HG03439 (cell line): Measurements from ENCODE around the gene FOXN3.
"Not testable (repeated sequence)": the region's sequence is repeated elsewhere in the genome, so short reads cannot be mapped to it uniquely, and the experiment has no call there.

Experiments used
- ATAC-seq: cut with Tn5 transposase; IDR thresholded peaks from one replicate; pipeline ENCODE4 v1.9.1; 2021; ENCODE audit warnings: mild to moderate bottlenecking, moderate library complexity; ENCODE audit not compliant: unreplicated experiment

The FOXN3 gene

GRCh38 chr14:89141862-89142261, 275.2 kb downstream of the FOXN3 start:
- ATAC-seq: no peak

DNA sequence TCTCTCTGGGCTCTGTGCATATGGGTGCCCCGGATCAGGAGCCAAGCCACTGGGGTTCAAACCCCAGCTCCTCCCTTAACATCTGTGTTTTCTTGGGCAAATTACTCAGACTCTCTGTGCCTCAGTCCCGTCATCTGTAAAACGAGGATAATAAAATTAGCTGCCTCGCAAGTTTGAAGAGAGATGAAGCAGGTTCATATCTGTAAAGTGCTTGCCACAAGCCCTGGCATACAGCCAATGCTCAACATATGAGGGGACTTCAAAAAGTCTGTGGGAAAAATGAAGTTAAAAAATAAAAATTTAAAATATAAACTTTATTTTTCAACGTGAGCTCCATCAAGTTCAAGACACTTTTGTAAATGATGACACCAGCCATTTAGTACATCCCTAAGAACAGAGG, 276.7 kb downstream of the FOXN3 start:
- ATAC-seq: no peak

- no peak for ATAC-seq
These were observed 277.4 kb downstream of the FOXN3 start for GRCh38 chr14:89139404-89140247.

DNA sequence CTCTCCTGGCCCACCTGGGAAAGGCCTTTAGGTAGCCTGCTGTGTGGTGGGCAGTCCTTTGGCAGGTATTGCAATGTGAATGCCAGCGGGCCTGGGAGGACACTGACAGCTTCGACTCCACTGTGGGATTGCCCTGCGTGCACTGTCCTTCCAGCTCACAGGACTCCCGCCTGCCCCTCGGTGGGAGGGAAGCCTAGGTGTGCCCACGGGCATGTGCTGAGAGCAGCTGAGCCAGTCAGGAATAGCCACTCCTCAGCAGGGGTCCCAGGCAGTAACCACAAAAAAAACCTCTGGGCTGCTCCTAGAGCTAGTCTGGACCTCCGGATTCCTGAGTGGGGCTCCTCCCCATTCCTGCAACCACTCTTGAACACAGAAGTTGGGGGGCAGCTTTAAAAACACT, 278.2 kb downstream of the FOXN3 start:
- ATAC-seq: no peak

DNA sequence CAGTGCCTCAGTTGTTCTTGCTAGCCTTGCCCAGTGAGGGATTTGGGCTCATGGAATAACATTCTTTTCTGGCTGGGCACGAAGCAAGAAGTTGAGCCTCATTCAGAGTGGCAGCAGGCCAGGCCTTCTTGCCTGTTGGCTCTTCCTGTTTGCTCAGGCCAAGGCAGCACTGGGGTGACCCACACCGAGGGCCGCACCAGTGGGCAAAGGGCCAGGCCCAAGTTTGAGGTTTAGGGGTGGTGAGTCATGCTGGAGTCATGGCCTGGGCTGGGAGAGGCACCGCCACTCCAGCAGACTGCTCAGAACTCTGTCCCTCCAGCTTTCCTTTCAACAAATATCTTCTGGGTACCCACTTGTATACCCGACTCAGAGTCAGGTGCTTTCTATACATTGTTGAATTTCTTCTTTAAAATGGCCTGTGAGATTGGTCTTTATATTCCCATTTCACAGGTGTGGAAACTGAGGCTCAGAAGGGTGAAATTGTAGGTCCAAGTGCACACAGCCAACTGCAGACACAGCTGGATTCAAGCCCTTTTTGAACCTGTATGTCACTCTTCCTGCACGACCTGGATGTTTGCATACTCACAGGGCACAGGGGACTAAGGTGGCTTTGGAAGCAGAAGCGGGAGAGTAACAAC, 279.4 kb downstream of the FOXN3 start:
- ATAC-seq: no peak

GRCh38 chr14:89136587-89136986, 280.4 kb downstream of the FOXN3 start:
- ATAC-seq: no peak

DNA sequence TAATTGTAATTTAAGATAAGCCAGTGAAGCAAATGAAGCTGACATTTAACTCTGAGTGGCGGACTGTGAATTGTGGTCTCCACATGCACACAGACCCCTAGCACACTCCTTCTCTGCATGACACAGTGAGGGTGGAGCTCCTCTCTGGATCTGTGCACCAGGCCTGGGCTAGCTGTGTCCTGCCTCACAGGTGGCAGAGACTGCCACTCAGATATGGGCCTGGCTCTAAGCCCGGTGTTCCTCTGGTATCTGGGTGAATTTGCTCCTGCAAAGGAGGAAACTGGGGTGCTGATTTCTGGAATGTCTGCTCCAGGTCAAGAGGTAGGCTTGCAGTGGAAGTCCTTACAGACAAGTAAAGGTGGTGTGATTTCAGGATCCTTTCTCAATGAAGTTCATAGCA, 282.4 kb downstream of the FOXN3 start:
- no peak for ATAC-seq

DNA sequence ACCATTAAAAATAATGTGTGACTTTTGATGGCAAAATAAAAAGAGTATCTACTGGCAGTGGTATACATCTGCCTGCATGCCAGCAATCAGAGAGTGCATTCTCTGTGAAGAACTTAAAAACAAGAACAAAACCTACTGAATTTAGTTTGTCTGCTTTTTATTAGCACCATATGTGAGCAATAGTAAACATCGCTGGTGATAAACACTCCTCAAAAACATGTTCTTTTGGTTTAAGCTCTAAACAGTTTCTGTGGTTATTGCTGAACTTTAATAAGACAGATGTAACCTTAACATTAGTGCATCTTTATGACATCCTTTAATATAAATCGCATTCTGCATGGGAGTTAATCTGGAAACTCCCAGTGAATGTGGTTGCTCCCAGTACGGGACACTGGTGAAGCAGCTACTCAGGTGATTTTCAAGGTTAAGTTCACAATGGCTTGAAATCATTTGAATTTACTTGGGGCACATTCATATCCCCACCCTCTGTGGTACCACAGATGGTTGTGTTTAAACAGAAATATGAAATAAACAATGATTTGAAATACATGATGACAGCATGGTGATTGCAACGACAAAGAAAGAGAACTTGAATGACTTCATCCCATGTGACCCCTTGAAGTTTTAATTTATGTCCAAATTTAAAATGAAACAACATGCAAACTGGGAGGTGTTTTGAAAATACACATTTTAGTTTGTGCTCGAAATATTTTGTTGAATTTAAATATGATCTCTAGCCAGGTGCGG, 285.9 kb downstream of the FOXN3 start:
- no peak for ATAC-seq

DNA sequence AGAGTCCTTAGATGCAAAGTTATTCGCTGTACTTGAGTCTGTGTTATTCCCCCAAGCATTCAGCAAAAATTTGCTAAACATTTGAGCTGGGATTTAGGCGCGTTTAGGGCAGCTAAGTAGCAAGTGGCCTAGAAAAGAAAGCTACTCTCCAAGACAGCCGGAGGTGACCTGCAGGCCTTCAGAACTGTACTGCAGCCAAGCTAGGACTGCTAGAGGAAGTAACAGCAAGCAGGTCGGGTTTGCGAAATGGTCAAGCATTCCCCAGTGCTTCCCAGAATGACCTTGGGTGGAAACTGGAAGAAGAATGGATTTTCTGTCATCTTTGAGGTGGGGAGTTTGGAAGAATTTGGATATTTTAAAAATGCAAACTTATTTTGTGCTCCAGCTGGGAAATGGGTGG, 287.5 kb downstream of the FOXN3 start:
- no peak for ATAC-seq

DNA sequence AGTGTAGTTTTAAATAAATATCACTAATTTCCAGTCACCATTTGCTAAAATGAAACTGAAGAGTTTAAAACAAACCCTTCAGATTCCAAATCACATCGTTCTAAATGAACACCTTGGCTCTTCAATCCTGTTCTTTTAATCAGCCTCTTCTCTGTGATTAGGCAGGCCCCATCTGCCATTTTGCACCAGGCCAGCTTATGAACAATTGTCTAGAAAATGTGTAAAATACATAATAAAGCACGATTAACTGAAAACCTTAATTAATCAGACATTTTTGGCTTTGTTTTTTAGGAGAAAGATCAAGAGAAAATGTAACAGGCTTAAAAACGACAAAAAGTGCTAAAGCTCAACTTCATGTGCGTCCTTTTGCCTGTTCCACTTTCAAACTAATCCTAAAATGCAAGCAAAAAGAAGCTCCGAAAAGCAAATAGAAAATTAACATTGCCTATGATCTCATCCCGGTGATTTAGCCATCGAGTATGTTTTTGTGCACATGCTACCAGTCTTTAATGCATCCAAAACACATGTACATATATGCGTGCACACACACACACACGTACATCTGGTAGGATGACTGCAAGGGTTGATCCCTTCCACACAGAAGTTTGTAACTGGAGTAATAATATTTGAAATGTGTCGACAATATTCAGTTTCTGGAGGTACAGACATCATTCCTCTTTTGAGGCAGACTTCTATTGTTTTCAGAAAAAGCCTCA, 288.6 kb downstream of the FOXN3 start:
- ATAC-seq: no peak

- no peak for ATAC-seq
These were observed 290.6 kb downstream of the FOXN3 start for GRCh38 chr14:89126461-89126860.

DNA sequence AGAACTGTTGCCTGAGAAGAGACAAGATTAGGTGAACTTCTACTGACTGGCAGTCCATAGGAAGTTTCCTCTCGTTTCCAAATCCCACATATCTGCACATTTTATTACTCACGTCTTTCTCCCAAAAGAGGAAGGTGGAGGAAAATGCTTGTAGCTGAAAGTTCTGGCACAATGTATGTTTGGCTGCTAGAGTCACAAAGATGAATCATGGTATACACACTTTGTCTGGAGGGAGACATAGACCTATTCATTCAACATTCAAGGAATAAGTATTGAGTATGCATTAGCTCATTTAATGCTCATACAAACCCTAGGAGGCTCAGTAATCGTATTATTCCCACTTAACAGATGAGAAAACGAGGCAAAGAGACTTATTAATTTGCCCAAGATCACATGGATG, 291.8 kb downstream of the FOXN3 start:
- ATAC-seq: no peak

- no peak for ATAC-seq
These were observed 293.2 kb downstream of the FOXN3 start for GRCh38 chr14:89123851-89124250.

DNA sequence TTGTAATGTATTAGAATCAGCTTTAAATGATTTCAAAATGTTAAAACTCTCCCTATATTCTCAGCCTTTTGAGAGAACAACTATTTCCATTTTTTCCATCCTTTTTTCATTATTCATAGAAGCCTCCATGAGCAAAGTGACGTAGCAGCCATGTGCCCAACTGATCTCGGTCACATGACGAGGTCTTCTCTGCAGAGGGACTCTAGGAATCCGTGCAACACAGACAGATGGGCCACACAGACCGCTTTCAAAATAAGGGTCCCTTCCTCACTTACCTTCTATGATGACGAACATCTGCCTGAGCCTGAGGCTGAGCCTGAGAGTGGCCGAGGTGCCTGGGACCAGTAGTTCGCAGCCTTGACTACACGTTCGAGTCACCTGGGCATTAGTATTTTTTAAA, 293.8 kb downstream of the FOXN3 start:
- ATAC-seq: no peak

GRCh38 chr14:89121968-89122620, 294.9 kb downstream of the FOXN3 start:
- ATAC-seq: no peak

DNA sequence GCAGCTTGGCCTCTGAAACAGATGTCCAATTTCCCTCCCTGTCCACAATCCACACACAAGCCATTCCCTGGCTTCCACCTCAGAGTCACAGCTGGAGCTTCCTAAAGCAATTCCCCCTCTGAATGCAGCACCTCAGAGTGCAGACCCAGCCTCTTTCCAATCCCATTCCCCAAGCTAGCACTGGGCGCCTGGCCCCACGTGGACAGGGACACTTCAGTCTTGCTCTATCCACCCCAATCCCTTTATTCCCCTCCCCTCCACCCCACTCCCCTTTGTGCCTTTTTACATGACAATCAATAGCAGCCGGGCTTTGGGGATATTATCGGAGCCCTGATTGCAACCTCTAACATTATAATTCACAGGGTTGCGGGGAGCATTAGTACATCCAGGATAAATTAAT, 300.0 kb downstream of the FOXN3 start:
- no peak for ATAC-seq

- no peak for ATAC-seq
These were observed 302.9 kb downstream of the FOXN3 start for GRCh38 chr14:89114109-89114508.

GRCh38 chr14:89112720-89113119, 304.3 kb downstream of the FOXN3 start:
- ATAC-seq: no peak

- ATAC-seq: not testable (repeated sequence)
These were observed 305.1 kb downstream of the FOXN3 start for GRCh38 chr14:89111766-89112543.

DNA sequence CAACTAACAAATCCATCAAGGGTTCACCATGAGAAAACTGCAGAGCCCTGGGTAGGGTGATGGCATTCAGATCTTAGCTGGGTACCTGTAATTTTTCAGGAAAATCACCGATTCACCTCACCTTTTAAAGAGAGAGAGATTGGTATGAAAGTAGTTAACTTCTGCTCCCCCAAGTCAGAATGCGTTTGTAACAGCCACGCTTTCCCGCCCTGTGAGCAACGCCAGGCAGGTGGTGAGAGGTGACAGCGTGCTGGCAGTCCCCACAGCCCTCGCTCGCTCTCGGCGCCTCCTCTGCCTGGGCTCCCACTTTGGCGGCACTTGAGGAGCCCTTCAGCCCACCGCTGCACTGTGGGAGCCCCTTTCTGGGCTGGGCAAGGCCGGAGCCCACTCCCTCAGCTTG, 305.8 kb downstream of the FOXN3 start:
- not testable (repeated sequence) for ATAC-seq
